HUDEP-2 (cell line): ENCODE measurements around the gene SMIM20.

ENCODE experiments used
- DNase-seq, 76 experiments: peaks; one replicate each; lab custom pipeline; 2025; ENCODE audit not compliant: unreplicated experiment in 76 of 76; lab: John Stamatoyannopoulos, UW

The SMIM20 gene

GRCh38 chr4:25951390-25951952 lies 37.5 kb downstream of the SMIM20 start:
- no peak for DNase-seq

GRCh38 chr4:25953740-25954139 lies 39.7 kb downstream of the SMIM20 start:
- DNase-seq: no peak

DNA sequence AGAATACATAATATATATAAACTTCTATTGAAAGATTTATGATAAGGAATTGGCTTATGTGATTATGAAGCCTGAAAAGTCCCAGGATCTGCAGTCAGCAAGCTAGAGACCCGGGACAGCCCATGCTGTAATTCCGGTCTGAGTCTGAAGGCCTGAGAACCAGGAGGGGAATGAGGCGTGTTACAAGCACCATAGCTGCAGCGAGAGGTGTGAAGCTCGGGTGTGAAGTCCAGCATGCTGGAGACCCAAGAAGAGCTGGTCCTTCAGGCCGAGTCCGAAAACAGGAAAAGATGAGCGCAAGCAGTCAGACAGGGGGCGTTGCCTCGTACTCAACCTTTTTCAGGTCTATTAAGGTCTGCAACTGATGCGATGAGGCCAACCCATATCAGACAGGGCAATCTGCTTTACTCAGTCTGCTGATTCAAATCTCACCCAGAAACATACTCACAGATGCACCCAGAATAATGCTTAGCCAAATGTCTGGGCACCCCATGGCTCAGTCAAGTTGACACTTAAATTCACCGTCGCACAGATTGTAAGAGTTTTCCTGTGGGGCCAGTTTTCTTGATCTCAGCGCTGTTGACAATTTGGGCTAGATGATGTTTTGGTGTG lies 40.4 kb downstream of the SMIM20 start:
- no peak for DNase-seq

DNA sequence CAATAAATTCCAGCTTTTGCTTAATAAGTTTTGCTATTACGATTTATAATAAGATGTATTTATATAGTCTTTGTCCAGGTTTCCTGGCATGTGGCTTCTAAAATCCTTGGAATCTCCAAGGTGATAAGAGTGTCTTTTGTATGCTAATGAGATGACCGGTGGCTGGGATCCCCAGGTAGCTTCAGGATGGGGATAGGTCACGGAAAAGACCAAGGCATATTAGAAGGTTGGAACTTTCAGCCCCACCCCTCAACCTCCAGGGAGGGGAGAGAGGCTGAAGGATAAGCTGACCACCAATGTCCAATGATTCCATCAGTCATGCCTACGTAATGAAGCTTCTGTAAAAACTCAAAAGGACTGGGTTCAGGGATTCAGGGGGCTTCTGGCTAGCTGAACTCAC lies 41.7 kb downstream of the SMIM20 start:
- DNase-seq: no peak

DNA sequence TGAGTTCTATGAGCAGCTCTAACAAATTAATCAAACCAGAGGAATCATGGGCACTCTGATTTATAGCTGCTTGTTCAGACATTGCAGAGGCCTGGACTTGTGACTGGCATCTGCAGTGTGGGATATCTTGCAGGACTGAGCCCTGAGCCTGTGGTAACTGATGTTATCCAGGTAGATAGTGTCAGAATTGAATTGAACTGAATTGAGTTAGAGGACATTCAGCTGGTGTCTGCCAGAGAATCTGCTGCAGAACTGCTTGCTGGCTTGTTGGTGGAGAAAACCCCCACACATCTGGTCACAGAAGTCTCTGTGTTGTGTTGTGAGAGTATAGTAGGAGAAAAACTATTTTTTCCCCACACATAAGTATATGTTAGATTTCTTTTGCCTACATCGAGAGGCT lies 42.2 kb downstream of the SMIM20 start:
- no peak for DNase-seq

GRCh38 chr4:25958110-25958509 lies 44.1 kb downstream of the SMIM20 start:
- DNase-seq: no peak

GRCh38 chr4:25962393-25962792 lies 48.4 kb downstream of the SMIM20 start:
- DNase-seq: no peak

DNA sequence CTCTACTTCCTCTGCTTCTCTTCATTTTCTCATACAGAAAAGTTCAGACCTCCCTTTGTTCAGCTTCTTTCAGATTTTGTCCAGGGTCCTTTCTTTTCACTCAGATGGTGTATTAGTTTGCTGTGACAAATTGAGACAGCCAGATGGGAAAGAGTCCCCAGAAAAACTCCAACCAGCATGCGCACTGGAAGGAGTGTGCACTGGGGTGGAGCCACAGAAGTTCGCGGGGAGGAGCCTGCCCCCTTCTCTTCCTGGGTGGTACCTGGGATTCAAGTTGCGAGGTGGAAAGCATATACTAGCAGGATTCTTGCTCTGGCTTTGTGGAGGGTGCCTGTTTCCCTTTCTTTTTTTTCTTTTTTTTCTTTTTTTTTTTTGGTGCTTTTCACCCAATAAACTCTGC lies 51.6 kb downstream of the SMIM20 start:
- DNase-seq: no peak

- DNase-seq: no peak
These were observed 52.2 kb downstream of the SMIM20 start for GRCh38 chr4:25966171-25966570.

DNA sequence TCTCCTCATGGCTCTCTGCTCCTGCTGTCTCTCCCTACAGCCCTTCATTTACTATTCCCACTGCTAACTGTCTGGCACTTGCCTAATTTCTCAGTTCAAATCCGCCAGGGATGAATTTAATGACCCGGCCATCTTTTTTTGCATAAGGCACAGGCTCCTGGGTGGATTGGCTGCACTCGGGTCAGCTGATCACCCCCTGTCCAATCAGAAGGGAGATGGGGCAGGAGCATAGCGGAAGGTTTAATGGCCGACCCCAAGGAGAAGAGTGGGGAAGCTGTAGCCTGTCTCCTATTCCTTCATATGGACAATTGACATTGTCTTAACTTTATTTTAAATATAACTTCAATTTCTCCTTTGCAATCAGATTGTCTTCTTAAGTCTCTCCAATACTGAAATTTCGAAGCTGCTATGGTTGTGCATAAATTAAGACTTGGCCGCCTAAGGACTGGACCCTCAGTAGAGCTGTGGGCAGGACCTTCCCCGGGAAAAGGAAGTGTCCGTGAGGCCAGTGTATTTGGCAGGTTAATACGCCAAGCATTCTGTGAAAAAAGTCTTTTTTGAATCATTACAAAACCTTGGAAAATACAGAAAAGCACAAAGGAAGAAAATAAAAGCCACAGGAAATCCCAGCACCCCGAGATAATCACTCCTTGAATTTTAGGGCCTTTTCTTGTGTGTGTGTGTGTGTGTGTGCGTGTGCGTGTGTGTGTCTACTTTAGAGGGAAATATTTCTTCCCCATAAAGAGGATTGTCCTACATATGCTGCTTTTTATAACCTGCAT lies 55.5 kb downstream of the SMIM20 start:
- no peak for DNase-seq

- DNase-seq: no peak
These were observed 56.2 kb downstream of the SMIM20 start for GRCh38 chr4:25970226-25970675.

DNA sequence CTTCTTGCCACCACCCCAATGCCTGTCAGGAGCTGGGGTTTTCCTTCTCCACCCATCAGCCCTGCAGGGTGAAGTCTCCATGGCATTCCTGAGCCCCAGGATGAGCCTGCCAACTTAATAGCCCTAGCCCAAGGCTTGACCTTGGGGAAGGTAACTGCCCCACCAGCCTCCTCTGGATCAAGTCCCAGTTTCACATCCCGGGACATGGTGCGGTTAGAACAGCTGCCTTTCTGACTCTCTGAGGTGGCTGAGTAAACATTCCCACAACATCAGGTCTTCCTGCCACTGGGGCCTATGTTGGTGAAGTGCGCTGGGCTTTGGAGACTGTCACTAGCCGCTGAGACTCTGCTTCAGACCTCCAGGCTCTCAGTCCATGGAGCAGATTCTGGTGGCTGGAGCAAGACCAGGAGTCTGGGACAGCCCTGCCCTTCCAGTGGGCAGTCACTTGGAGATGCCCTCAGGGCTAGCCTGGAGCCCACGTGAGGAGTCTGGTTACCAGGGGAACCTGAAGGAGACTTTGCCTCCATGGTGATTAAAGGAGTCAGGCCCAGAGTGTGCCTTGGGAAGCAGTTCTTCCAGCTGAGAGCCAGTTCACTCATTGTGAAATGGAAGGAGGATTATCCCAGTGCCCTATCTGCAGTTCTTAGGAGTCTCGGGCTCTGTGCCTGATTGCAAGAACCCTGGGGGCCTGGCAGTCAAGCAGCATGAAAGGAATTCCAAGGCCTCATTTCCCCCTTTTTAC lies 56.8 kb downstream of the SMIM20 start:
- no peak for DNase-seq

- no peak for DNase-seq
These were observed 58.3 kb downstream of the SMIM20 start for GRCh38 chr4:25972366-25972765.

DNA sequence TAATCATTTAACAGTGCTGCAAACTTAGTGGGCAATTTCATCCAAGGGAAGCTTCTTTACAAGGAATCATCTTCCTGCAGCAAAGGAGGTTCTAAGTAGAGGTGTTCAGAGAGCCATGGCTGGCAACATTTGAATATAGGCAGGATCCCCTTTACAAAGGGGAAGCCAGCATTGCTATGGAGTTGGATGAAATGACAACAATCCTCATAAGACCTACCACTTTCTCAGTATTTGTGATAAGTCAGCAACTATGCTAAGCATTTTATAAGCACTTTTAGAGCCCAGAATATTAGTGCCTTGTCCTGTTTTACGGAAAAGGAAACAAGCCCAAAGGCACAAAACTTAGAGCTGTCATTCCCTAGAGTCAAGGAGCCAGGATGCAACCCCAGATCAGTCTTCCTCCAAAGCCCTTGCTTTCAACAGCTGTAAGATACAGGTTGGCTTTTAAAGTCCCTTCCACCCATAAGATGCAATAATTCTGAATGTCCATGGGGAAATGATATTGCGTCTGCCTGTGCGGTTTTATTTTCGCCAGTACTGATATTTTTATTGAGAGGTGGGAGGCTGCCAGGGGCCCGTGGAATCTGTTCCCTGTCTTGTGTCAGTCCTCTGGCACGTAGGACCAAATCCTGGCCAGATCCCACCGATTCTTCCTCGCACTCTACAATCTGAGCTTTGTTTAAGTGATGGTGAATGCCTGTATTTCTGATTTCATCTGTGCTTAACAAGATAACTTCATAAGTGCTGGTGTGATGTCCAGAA lies 59.1 kb downstream of the SMIM20 start:
- no peak for DNase-seq

GRCh38 chr4:25976780-25977179 lies 62.8 kb downstream of the SMIM20 start:
- DNase-seq: no peak

GRCh38 chr4:25977397-25978170 lies 63.6 kb downstream of the SMIM20 start:
- no peak for DNase-seq

GRCh38 chr4:25978327-25978726 lies 64.3 kb downstream of the SMIM20 start:
- DNase-seq: no peak
